HG03432 (cell line): ENCODE results near the gene SESN1.
"Not testable (repeated sequence)": the region's sequence is repeated elsewhere in the genome, so short reads cannot be mapped to it uniquely, and the experiment has no call there.

Experiments
- ATAC-seq: cut with Tn5 transposase; IDR thresholded peaks from one replicate; pipeline ENCODE4 v1.9.1; 2021; ENCODE audit warnings: mild to moderate bottlenecking, moderate library complexity; ENCODE audit not compliant: unreplicated experiment

SESN1 gene

DNA sequence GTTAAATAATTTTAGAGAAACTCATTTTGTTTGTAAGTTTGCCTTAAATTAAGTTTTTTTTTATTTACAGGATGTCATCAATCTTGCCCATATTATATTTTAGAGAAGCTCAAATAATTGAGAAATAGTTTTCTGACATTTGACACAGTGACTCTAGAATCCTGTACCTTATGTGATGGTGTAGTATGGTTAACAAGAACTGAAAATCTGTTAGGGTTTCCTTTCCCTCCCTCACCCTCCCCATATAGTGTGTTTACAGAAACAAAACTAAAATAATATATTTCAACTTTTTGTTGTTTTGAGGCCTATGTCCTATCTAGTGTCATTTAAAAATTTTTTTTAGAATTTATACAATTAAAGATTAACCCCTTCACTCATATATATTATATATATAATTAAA lies 91.8 kb downstream of the SESN1 start:
- ATAC-seq = no peak

DNA sequence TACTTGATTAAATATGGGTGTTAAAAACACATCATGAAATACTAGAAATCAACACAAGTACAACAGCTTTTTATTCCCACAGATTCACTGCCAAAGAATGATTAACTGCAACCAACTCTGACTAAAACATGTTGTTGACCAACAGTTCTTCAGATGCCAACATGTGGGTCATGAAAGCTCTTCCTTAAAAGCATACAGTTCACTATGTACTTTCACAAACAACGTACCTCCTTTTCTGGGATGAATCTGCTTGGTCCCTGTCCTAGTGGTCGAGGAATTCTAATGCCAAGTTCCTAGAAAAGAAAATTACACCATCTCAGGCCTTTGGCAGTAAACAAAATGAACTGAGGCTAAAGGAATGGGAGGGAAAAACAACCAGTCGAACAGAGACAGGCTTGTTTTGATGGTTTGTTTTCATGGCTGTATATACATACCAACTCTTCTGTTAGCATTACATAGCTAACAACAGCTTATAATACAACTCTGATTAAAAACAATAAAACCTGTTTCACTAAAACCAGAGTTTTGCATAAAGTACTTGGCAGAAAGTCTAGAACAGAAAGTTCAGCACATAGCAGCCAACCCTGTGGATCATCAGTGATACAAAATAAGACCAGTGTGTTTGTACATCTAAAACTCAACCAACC lies 92.5 kb downstream of the SESN1 start:
- ATAC-seq = no peak

DNA sequence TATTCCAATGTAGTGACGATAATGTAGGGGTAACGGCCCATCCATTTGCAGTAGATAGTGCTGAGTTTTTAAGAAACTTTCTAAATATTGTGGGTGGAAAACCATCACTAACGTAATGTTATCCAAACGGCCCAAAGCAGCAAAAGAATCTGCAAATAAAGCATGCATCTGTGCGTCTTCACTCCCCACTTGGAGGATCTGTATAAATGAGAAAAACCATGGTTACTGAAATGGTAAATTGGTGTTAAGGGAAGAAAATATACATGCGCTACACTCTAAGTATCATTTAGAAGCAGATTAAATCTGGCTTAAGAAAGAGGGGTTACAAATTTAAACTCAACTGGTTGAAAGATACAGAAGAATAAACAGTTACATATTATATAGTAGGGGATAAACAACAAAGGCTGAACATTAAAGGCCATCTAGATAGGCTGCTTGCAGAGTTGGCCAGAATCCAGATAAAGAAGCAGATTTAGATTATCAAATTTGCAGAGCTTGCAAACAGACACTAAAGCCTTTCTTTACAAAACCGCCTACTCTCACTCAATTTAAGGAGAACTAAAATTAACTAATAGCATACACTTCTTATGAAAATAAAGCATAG lies 93.3 kb downstream of the SESN1 start:
- ATAC-seq = no peak

DNA sequence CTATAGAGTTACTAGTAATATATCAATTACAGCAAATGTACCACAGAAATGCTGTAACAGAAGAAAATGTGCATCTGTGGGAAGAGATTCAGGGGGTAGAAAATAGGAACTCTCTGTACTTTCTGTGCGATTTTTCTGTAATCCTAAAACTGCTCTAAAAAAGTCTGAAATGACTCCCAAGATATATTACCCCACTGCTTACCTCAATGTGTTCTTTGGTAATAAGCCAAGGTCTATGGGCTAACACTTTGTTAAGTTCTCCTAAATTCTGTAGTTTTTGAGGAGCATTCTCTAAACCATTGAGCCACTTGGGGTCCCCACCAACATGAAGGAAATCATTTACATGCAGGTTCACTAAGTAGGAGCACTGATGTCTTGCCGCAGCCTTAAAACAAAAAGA lies 94.4 kb downstream of the SESN1 start:
- no peak for ATAC-seq

DNA sequence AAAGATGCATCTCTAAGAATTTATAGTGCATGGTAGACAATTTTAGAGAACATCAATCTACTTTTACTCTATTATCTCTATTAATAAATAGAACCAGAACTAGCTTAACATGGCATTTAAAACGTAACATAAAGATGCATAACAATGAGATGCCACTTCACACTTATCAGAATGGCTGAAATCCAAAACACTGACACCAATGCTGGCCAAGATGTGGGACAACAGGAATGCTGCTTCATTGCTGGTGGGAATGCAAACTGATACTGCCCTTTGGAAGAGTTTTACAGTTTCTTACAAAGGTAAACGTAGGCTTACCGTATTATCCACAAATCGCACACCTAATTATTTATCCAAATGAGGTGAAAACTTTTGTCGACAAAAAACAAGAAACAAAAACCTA lies 95.2 kb downstream of the SESN1 start:
- no peak for ATAC-seq

DNA sequence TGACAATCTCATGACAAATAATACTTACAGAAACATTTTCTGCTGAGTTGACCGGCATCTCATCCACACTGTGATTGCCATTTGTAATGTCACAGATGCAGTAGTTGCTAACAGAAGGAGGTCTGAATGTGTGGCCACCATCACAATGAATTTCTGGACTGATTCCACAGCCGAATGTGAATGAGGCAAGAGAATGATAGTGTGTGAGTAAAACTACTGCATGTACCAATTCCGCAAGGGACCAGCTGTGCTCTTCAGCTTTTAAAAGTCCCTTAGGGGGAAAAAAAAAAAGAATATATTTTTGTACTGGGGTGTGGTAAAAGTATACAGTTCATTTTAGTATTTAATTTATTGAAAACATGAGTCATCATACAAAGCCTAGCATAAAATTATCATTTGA lies 96.2 kb downstream of the SESN1 start:
- ATAC-seq = no peak

DNA sequence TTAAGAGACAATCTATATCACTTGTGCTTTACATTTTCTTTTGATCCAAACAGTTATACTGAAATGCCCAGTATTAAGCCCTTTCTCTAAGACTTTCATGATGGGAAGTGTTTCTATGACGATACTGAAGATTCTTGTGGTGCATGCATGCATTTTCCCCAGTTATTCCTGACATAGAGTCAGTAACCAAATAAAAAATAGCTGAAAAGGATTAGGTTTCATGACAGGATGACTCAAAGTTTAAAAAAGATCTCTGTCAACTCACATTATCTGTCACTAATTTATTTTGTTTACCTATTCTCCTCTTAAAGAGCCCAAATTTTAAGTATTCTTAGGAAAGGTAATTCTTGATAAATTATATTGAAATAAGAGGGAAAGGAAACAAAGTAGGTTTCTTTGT lies 98.4 kb downstream of the SESN1 start:
- no peak for ATAC-seq

DNA sequence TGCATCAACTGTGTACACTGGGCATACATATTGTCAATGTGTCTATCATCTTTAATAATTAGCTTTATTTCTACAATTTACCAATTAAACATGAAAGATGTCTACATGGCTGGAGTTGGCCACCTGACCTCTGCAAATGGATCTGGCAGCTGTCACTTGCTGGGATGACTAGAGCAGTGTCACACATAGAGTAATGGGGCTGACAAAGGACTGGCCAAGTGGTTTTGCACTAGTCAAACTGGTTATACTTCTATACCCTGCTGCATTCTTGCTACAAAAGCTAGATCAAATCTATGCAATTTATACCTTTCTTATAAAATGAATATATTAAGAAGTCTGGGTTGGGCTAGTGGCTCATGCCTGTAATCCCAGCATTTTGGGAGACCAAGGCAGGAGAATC lies 99.3 kb downstream of the SESN1 start:
- ATAC-seq = no peak

DNA sequence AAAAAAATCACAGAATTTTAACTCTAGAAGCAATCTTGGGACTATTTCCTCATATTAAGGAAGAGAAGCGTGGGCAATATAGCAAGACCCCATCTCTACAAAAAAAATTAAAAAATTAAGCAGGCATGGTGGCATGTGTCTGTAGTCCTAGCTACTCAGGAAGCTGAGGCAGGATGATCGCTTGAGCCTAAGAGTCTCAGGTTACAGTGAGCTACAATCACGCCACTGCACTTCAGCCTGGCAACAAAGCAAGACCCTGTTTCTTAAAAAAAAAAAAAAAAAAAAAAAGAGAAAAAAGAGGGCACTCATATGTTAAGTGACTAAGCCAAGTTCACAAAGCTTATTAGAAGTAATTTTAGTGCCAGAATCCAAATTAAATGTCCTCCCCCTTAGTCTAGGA lies 100.8 kb downstream of the SESN1 start:
- ATAC-seq = no peak

DNA sequence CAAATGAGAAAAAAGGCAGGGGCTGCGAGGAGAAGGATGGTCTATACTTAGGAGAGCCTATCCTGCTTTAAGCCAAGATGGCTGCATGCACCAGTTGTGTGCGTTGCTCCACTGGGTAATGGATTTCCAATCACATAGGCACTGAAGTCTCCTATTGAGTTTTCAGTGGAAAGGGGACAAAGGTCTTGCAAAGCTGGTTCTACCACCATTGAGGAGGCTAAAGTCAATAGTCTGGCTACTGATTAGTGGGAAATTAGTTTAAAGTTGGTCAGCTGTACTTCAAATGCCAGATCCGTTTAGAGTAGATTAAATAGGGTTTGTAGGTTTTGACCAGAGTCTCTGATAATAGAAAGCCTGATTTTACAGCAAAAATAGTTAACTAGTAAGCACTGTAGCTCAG lies 104.9 kb downstream of the SESN1 start:
- ATAC-seq = no peak

DNA sequence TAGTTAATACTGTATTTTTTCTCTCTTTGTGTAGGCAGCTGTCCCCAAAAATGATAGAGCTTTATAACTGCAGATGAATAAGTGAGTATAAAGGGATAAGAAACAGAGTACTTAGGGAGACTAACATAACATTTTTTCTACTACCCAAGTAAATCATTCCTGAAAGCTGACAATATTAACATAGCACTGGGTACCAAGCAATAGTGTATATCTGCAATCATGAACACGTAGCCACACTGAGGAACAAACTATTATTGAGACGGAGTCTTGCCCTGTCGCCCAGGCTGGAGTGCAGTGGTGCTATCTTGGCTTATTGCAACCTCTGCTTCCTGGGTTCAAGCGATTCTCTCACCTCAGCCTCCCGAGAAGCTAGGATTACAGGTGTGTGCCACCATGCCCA lies 105.9 kb downstream of the SESN1 start:
- no peak for ATAC-seq

DNA sequence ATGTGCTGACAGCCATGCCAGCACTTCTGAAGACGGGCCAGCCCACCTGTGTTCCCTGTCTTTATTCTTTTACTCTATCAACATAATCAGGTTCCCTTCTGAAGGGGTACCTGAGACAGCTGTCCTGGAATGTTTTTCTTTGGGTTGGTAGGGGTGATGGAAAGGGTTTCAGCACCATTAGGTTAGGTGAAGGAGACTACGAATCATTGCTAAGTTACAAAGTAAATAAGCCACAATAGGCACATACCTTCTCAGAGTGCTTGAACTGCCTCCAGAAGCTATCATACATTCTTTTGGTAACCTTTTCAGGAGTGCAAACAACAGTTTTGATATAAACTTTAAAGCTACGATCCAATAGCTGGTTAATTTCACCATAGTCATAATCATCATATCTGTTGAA lies 106.3 kb downstream of the SESN1 start:
- no peak for ATAC-seq

DNA sequence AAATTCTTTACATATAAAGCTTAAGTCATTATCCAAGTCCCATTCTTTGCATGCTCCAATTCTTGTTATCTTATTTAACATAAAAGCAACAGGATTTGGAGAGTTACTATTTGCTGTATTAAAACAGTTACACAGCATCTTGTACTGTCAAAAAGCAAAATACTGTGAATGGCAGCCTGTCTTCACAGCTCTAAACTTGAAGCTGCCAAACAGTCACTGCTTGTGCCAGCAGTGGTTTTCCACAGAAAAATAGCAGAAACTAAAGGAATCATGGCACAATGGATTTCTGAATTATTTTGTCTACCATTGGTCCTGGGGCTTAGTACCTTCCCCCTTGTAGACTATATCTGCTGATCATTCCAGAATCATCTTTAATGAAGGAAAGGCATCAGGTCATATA lies 107.5 kb downstream of the SESN1 start:
- no peak for ATAC-seq

DNA sequence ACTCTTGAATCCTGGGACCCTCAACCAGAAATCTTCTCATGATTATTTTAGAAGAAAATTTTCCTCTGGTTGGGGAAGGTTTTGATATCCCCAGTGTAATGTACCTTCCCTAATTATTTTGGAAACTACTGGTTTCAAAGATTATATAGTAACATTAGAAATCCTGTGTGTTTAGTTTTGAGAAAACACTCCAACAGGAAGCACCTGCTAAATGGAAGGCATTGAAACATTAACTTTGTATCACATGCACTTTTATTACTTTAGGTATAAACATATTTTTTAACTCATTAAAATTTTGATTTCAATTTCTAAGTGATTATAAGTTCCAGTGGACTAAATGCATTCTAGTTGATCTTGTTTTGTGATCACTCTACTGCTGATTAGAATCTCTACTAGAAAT lies 109.3 kb downstream of the SESN1 start:
- ATAC-seq = no peak

DNA sequence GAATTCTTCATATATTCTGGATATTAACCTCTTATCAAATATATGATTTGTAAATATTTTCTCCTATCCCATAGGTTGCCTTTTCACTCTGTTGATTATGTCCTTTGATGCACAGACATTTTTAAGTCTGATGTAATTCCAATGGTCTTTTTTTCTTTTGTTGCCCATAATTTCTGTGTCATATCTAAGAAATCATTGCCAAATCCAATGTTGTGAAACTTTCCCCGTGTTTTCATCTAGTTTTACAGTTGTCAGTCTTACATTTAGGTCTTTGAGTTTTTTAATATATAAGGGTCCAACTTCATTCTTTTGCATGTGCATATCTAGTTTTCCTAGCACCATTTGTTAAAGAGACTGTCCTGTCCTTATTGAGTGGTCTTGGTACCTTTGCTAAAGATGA lies 111.5 kb downstream of the SESN1 start:
- no peak for ATAC-seq

DNA sequence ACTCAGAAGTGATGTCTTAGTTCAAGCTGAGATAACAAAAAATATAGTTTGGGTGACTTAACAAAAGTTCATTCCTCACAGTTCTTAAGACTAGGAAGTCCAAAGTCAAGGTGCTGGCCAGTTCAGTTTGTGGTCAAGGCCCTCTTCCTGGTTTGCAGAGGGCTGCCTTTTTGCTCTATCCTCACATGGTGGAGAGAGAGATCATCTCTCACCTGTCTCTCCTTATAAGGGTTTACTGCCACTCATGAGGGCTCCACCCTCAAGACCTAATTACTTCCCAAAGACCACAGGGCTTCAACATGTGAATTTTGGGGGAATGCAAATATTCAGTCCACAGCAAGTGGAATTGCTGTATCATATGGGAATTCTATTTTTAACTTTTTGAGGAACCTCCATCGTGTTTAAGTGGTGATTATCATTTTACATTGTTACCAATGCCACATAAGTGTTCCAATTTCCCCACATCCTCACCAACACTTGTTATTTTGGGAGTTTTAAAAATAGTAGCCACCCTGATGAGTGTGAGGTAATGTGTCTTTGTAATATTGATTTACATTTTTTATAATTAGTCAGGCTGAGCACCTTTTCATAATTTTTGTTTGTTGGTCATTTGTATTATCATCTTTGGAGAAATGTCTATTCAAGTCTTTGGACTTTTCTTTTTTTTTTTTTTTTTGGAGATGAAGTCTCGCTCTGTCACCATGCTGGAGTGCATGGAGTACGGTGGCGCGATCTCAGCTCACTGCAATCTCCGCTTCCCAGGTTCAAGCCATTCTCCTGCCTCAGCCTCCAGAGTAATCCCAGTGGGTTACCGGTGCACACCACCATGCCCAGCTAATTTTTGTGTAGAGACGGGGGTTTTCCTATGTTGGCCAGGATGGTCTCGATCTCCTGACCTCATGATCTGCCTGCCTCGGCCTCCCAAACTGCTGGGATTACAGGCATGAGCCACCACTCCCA lies 112.2 kb downstream of the SESN1 start:
- no peak for ATAC-seq

DNA sequence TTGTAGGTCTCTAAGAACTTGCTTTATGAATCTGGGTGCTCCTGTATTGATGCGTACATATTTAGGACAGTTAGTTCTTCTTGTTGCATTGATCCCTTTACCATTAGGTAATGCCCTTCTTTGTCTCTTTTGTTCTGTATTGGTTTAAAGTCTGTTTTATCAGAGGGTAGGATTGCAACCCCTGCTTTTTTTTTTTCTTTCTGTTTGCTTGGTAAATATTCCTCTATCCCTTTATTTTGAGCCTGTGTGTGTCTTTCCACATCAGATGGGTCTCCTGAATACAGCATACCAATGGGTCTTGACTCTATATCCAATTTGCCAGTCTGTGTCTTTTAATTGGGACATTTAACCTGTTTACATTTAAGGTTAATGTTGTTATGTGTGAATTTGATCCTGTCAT lies 116.0 kb downstream of the SESN1 start:
- not testable (repeated sequence) for ATAC-seq

DNA sequence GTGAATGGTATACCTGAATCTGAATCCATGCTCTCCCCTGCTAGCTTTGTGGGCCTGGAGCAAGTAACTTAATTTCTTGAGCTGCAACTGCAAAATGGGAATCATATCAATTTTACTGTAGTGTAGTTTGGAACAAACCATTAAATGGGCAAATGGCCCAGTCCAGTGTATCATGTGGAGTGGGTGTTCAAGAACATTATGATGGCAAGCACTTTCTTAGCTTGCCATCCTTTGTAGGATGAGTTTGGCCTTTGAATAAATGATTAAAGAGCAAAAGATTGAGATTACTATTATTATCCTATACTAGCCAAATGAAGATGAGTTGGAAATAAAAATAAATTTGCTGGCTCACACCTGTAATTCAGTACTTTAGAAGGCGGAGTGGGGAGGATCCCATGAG lies 120.4 kb downstream of the SESN1 start:
- ATAC-seq = no peak

DNA sequence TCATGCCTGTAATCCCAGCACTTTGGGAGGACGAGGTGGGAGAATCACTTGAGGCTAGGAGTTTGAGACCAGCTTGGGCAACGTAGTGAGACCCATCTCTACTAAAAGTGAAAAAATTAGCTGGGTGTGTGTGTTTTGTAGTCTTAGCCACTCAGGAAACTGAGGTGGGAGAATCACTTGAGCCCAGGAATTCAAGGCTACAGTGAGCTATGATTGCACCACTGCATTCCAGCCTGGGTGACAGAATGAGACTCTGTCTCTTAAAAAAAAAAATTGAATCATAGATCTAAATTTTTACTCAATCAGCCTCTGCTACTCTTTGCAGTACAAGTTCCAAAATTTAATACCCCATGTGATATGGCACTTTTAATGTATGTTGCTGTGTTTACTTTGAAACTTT lies 124.9 kb downstream of the SESN1 start:
- ATAC-seq = no peak

DNA sequence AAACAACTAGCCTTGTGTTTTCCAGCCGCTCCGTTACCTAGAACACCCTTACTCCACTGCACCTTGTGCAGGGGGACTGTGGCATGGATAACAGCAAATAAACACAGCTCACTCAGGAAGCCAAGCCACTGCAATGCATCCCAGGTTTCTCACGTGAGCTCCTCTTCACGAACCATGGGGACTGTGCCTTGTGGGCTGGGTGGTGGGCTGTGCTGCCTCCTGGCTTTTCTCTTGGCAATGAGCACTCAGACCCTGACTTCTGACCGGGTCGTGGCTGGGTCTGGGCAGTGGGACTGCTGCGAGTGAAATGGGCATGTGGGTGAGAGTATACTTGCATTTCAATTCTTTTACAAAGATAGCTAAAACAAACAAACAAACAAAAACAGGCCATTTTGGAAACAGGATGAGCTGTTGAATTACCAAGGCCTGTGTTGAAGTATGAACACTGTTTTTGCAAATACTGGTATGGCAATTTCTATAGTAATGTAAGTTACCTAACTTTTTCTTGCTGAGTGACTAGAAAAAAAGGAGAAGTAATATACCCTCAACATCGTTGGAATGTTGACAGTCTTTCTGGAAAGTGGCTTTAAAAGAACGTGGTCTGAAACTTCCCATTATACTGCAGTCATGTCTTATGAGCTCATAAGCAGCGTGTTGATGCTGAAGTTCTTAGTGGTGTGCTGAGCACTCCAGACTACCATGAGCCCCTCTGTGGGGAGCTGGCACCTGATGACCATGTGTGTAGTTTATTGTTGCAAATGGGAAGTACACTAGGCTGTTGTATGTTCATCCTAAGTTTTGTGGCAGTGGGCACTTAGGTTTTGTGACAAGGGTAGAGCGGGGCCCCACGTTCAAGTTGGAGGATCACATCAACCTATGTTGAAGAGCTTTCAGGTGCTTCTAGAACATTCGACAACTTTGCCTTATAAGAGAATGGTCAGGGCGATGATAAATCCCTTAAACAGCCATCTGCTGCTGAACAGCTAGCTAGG lies 126.0 kb downstream of the SESN1 start:
- no peak for ATAC-seq
